ENCODE results near the gene MMADHC.
"Not testable (repeated sequence)": the region's sequence is repeated elsewhere in the genome, so short reads cannot be mapped to it uniquely, and the experiment has no call there.

MMADHC gene

GRCh38 chr2:149594411-149594810 lies 6.8 kb upstream of the MMADHC start:
- no peak for DNase-seq

- DNase-seq, result no peak
Measured at GRCh38 chr2:149587950-149588487, 444 bp upstream of the MMADHC start.

GRCh38 chr2:149586898-149587219 lies 716 bp downstream of the MMADHC start:
- no peak for DNase-seq

GRCh38 chr2:149586063-149586462 lies 1.5 kb downstream of the MMADHC start:
- DNase-seq, result no peak

- no peak for DNase-seq
Measured at GRCh38 chr2:149585166-149585885, 2.2 kb downstream of the MMADHC start.

- DNase-seq, result no peak
Measured at GRCh38 chr2:149579972-149580882, 7.3 kb downstream of the MMADHC start.

DNA sequence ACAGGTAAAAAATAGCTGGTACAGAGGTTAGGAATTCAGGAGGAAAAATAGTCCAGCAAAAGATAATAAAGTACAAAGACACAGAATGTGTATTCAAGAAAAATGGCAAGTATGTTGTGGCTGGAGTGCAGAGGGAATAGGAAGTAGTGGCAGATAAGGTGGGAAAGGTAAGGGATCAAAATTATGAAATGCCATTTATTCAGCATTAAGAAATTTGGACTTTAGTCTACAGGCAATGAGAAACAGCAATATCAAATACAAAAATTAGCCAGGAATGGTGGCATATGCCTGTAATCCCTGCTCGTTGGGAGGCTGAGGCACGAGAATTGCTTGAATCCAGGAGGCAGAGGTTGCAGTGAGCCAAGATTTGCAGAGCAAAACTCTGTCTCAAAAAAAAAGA lies 10.3 kb downstream of the MMADHC start:
- no peak for DNase-seq

DNA sequence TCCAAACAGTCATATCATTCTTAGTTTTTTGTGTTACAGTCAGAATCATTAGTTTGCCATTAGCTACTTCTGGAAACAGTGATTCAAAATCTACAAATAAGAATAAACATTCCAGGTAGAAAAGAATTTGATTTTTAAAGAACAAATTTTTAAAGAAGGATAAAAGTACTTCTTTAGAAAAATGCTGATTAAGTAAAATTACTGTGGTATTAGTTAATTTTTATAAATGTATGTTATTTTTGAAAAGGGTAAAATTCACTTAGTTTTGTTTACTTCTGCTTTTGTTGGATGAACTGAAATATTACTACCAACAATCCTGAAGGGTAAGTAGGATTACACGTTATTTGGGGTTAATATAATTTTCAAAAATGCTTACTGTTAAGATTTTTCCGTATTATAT lies 11.8 kb downstream of the MMADHC start:
- DNase-seq, result no peak

DNA sequence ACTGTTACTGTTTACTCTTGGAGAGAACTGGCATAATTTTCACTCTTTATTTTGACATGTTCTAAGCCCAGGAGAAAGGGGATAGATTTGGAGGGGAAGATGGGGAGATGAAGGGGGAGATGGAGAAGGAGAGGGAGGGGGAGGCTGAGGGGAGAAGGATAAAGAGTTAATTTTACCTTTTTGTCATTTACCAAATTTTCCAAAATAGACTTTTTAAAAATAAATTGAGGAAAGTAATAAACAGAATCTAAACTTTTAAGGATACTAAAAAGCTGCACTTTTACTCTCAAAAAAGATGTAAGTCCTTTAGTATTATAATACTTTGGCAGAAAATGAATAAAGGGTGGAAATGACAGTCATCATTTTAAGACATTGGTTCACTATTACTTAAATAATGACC lies 12.3 kb downstream of the MMADHC start:
- no peak for DNase-seq

GRCh38 chr2:149573760-149574159 lies 13.8 kb downstream of the MMADHC start:
- DNase-seq, result no peak

GRCh38 chr2:149572102-149572953 lies 15.2 kb downstream of the MMADHC start:
- no peak for DNase-seq

DNA sequence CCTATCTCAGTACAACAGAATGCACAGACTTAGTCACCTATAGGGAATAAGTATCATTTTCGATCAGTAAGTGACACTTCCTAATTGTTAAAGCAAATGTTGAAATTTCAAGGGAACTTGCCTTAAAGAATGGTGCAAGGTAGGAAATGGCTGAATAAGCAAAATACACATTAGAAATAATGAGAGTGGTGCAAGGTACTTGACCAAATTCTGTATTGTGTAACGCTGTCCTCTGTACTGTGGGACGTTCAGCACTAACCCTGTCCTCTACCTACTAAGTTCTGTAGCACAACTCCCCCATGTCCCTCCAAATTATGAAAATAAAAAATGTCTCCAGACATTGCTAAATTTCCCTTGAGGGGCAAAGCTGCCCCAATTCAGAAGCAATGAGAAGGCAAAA lies 19.4 kb downstream of the MMADHC start:
- no peak for DNase-seq

DNA sequence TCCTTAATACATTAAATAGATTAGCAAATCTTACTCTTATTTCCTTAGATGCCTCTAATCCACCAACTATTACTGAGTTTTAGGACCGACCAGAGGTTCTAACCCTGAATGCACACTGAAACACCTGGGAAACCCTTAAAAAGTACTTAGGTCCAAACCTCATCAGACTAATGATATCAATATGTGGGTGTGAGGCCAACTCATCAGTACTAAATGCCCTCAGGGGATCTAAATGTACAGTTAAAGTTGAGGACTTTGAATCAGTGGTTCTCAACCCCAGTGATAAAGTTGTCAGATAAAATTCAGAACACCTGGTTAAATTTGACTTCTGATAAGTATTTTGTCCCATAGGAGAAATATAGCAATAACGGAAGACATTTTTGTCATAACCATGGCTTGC lies 20.9 kb downstream of the MMADHC start:
- no peak for DNase-seq

- DNase-seq, result not testable (repeated sequence)
Measured at GRCh38 chr2:149565625-149566024, 21.9 kb downstream of the MMADHC start.

- no peak for DNase-seq
Measured at GRCh38 chr2:149564983-149565382, 22.6 kb downstream of the MMADHC start.

DNA sequence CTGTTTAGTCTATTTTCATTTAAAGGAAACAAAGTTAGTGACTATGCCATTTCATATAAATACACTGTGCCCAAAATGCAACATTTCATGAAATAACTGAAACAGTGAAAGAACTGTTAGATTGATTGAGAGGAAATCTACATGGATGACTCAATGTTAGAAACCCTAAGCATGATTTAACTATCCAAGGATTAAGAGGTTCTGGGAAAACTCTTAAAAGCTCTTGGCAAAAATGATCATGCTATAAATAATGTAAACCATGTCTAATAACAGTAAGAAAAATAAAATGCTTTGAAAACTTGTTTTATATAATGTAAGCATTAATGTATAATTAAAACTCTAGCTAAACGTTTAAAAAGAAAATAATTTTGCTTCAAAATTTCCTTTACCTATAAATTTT lies 23.5 kb downstream of the MMADHC start:
- no peak for DNase-seq

- no peak for DNase-seq
Measured at GRCh38 chr2:149562324-149562723, 25.3 kb downstream of the MMADHC start.

GRCh38 chr2:149561309-149561926 lies 26.2 kb downstream of the MMADHC start:
- DNase-seq, result no peak

- no peak for DNase-seq
Measured at GRCh38 chr2:149559341-149560068, 28.1 kb downstream of the MMADHC start.

- no peak for DNase-seq
Measured at GRCh38 chr2:149556452-149556851, 31.1 kb downstream of the MMADHC start.

- no peak for DNase-seq
Measured at GRCh38 chr2:149552830-149553229, 34.7 kb downstream of the MMADHC start.

DNA sequence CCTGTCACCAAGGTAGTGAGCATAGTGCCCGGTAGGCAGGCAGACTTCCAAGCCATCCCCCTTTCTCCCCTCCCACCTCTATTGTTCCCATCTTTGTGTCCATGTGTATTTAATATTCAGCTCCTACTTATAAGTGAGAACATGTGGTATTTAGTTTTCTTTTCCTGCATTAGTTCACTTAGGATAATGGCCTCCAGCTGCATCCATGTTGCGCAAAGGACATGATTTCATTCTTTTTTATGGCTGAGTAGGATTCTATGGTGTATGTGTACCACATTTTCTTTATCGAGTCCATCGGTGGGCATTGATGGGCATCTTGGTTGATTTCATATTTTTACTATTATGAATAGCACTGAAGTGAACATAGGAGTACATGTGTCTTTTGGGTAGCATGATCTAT lies 35.3 kb downstream of the MMADHC start:
- DNase-seq, result no peak
